Activated CD4-positive, alpha-beta T cell treated with anti-CD3 and anti-CD28 coated beads, Interleukin-2, amount 10 ng/mL, durations not matched to agents 24 days and 14 days (primary cell): Measurements from ENCODE around the gene SPAG16. TPM values are rescaled to one million over a fixed set of nuclear protein-coding genes. Genes with fewer than 3 reads are reported as not detected.

Experiments used
- DNase-seq: peaks from one replicate; pipeline ENCODE4 v3.0.0; 2022
- H3K27ac Mint-ChIP-seq: one replicate; pipeline ENCODE4 v1.8.0; 2022; ENCODE audit warnings: mild to moderate bottlenecking, mixed read lengths
- H3K27me3 Mint-ChIP-seq: one replicate; pipeline ENCODE4 v1.8.0; 2022; ENCODE audit warnings: mixed read lengths
- H3K36me3 Mint-ChIP-seq: one replicate; pipeline ENCODE4 v1.8.0; 2022; ENCODE audit warnings: low read depth, mild to moderate bottlenecking, mixed read lengths
- H3K4me1 Mint-ChIP-seq: one replicate; pipeline ENCODE4 v1.8.0; 2021; ENCODE audit warnings: mixed read lengths
- H3K4me3 Mint-ChIP-seq: one replicate; pipeline ENCODE4 v1.8.0; 2022; ENCODE audit warnings: mild to moderate bottlenecking, moderate library complexity, mixed read lengths
- H3K9me3 Mint-ChIP-seq: one replicate; pipeline ENCODE4 v1.8.0; 2021; ENCODE audit warnings: mixed read lengths
- intact Hi-C: fragments of 100-400 bp; cut with micrococcal nuclease; formaldehyde crosslinking; loops from one replicate; pipeline ENCODE4 v1.15.1; 2023
- total RNA-seq: library from RNA; stranded (reverse); gene quantifications from 2 replicates; pipeline ENCODE4 v1.2.3, GENCODE V29; 2022

The SPAG16 gene
- total RNA-seq, 1 donor from 2014 or later: 7.2 TPM

GRCh38 chr2:214261683-214262082 lies 977.4 kb downstream of the SPAG16 start:
- Mint-ChIP-seq H3K36me3 (no peaks in the 10 kb centered on the region), H3K4me1 (no peaks in the 10 kb centered on the region), H3K27me3 (no peaks in the 10 kb centered on the region), H3K4me3 (no peak overlapping the region), H3K27ac (no peak overlapping the region), H3K9me3 (no peaks in the 10 kb centered on the region)
- DNase-seq: no peak
- intact Hi-C loops: no loop called here

- no peaks in the 10 kb centered on the region for H3K27me3 Mint-ChIP-seq
- no peaks in the 10 kb centered on the region for H3K9me3 Mint-ChIP-seq
- H3K4me3 Mint-ChIP-seq: no peak overlapping the region
- no peak overlapping the region for H3K27ac Mint-ChIP-seq
- intact Hi-C loops: no loop called here
- H3K36me3 Mint-ChIP-seq: no peaks in the 10 kb centered on the region
- no peaks in the 10 kb centered on the region for H3K4me1 Mint-ChIP-seq
- DNase-seq: no peak
These were observed 979.9 kb downstream of the SPAG16 start for GRCh38 chr2:214264171-214264570.

- Mint-ChIP-seq H3K9me3 (no peaks in the 10 kb centered on the region), H3K36me3 (no peaks in the 10 kb centered on the region), H3K27ac (no peak overlapping the region), H3K27me3 (no peaks in the 10 kb centered on the region), H3K4me1 (no peaks in the 10 kb centered on the region), H3K4me3 (no peak overlapping the region)
- intact Hi-C loops: no loop called here
- no peak for DNase-seq
These were observed 981.8 kb downstream of the SPAG16 start for GRCh38 chr2:214265991-214266489.

GRCh38 chr2:214277880-214278279 lies 993.6 kb downstream of the SPAG16 start:
- no peaks in the 10 kb centered on the region for H3K4me1 Mint-ChIP-seq
- intact Hi-C loops: no loop called here

GRCh38 chr2:214286011-214286410 lies 1001.7 kb downstream of the SPAG16 start:
- Mint-ChIP-seq H3K27ac (no peak overlapping the region), H3K4me3 (no peak overlapping the region), H3K9me3 (no peaks in the 10 kb centered on the region), H3K27me3 (no peaks in the 10 kb centered on the region), H3K4me1 (no peaks in the 10 kb centered on the region), H3K36me3 (no peaks in the 10 kb centered on the region)
- intact Hi-C loops: no loop called here
- no peak for DNase-seq

More at GRCh38 chr2:214277880-214278279, 993.6 kb downstream of the SPAG16 start:
- Mint-ChIP-seq H3K27me3 (no peaks in the 10 kb centered on the region), H3K27ac (no peak overlapping the region), H3K9me3 (peaks cover 3% of the 10 kb centered on the region), H3K4me3 (no peak overlapping the region), H3K36me3 (no peaks in the 10 kb centered on the region)
- DNase-seq: no peak

- no peak overlapping the region for H3K27ac Mint-ChIP-seq
- peaks cover 7% of the 10 kb centered on the region for H3K9me3 Mint-ChIP-seq
- intact Hi-C loops: no loop called here
- no peak for DNase-seq
- no peaks in the 10 kb centered on the region for H3K4me1 Mint-ChIP-seq
- H3K4me3 Mint-ChIP-seq: no peak overlapping the region
- no peaks in the 10 kb centered on the region for H3K27me3 Mint-ChIP-seq
- H3K36me3 Mint-ChIP-seq: no peaks in the 10 kb centered on the region
These were observed 1009.3 kb downstream of the SPAG16 start for GRCh38 chr2:214293593-214293992.

GRCh38 chr2:214294426-214294825 lies 1010.2 kb downstream of the SPAG16 start:
- no peak overlapping the region for H3K4me3 Mint-ChIP-seq
- H3K4me1 Mint-ChIP-seq: no peaks in the 10 kb centered on the region
- intact Hi-C loops: no loop called here
- peaks cover 7% of the 10 kb centered on the region for H3K9me3 Mint-ChIP-seq
- no peaks in the 10 kb centered on the region for H3K27me3 Mint-ChIP-seq
- no peak overlapping the region for H3K27ac Mint-ChIP-seq
- no peaks in the 10 kb centered on the region for H3K36me3 Mint-ChIP-seq
- DNase-seq: no peak

- Mint-ChIP-seq H3K27ac (no peak overlapping the region), H3K36me3 (no peaks in the 10 kb centered on the region), H3K9me3 (peaks cover 7% of the 10 kb centered on the region), H3K4me3 (no peak overlapping the region), H3K27me3 (no peaks in the 10 kb centered on the region), H3K4me1 (no peaks in the 10 kb centered on the region)
- intact Hi-C loops: no loop called here
- no peak for DNase-seq
These were observed 1013.2 kb downstream of the SPAG16 start for GRCh38 chr2:214297423-214297822.

- Mint-ChIP-seq H3K27ac (no peak overlapping the region), H3K27me3 (no peaks in the 10 kb centered on the region), H3K9me3 (no peaks in the 10 kb centered on the region), H3K36me3 (no peaks in the 10 kb centered on the region), H3K4me1 (no peaks in the 10 kb centered on the region), H3K4me3 (no peak overlapping the region)
- intact Hi-C loops: no loop called here
- DNase-seq: no peak
These were observed 1026.1 kb downstream of the SPAG16 start for GRCh38 chr2:214310319-214310718.

GRCh38 chr2:214311031-214311533 lies 1026.8 kb downstream of the SPAG16 start:
- Mint-ChIP-seq H3K27me3 (no peaks in the 10 kb centered on the region), H3K36me3 (no peaks in the 10 kb centered on the region), H3K27ac (no peak overlapping the region), H3K9me3 (no peaks in the 10 kb centered on the region), H3K4me3 (no peak overlapping the region), H3K4me1 (no peaks in the 10 kb centered on the region)
- intact Hi-C loops: no loop called here
- no peak for DNase-seq

- H3K9me3 Mint-ChIP-seq: no peaks in the 10 kb centered on the region
- H3K36me3 Mint-ChIP-seq: no peaks in the 10 kb centered on the region
- H3K27me3 Mint-ChIP-seq: no peaks in the 10 kb centered on the region
- H3K4me3 Mint-ChIP-seq: no peak overlapping the region
- no peaks in the 10 kb centered on the region for H3K4me1 Mint-ChIP-seq
- no peak for DNase-seq
- intact Hi-C loops: no loop called here
- no peak overlapping the region for H3K27ac Mint-ChIP-seq
These were observed 1027.9 kb downstream of the SPAG16 start for GRCh38 chr2:214311931-214312749.

GRCh38 chr2:214315324-214315723 lies 1031.1 kb downstream of the SPAG16 start:
- DNase-seq: no peak
- no peak overlapping the region for H3K27ac Mint-ChIP-seq
- no peaks in the 10 kb centered on the region for H3K27me3 Mint-ChIP-seq
- intact Hi-C loops: no loop called here
- H3K4me3 Mint-ChIP-seq: no peak overlapping the region
- H3K9me3 Mint-ChIP-seq: peaks cover 3% of the 10 kb centered on the region
- H3K4me1 Mint-ChIP-seq: no peaks in the 10 kb centered on the region
- H3K36me3 Mint-ChIP-seq: no peaks in the 10 kb centered on the region

GRCh38 chr2:214320211-214320610 lies 1035.9 kb downstream of the SPAG16 start:
- intact Hi-C loops: no loop called here
- H3K27ac Mint-ChIP-seq: no peak overlapping the region
- no peak overlapping the region for H3K4me3 Mint-ChIP-seq

GRCh38 chr2:214322662-214323061 lies 1038.4 kb downstream of the SPAG16 start:
- Mint-ChIP-seq H3K27ac (no peak overlapping the region), H3K4me3 (no peak overlapping the region), H3K9me3 (peaks cover 3% of the 10 kb centered on the region), H3K36me3 (no peaks in the 10 kb centered on the region), H3K4me1 (no peaks in the 10 kb centered on the region), H3K27me3 (no peaks in the 10 kb centered on the region)
- intact Hi-C loops: no loop called here
- no peak for DNase-seq

More at GRCh38 chr2:214320211-214320610, 1035.9 kb downstream of the SPAG16 start:
- H3K36me3 Mint-ChIP-seq: no peaks in the 10 kb centered on the region
- H3K4me1 Mint-ChIP-seq: no peaks in the 10 kb centered on the region
- H3K27me3 Mint-ChIP-seq: no peaks in the 10 kb centered on the region
- DNase-seq: no peak
- peaks cover 3% of the 10 kb centered on the region for H3K9me3 Mint-ChIP-seq
